HG03558 (cell line): ENCODE results near the gene NDUFB7.
A peak's percentile ranks its signal among the peaks of the same experiment; 100 is the strongest.

Experiments used
- ATAC-seq: cut with Tn5 transposase; IDR thresholded peaks from one replicate; pipeline ENCODE4 v1.9.1; 2021; ENCODE audit warnings: moderate number of reproducible peaks; ENCODE audit not compliant: unreplicated experiment; ENCODE audit errors: extremely low read depth

Gene NDUFB7

GRCh38 chr19:14528419-14529253 is 43.2 kb downstream of the NDUFB7 start:
- ATAC-seq, result no peak

GRCh38 chr19:14526423-14526822 is 45.4 kb downstream of the NDUFB7 start:
- no peak for ATAC-seq

- no peak for ATAC-seq
Observed at GRCh38 chr19:14525729-14526128, 46.1 kb downstream of the NDUFB7 start.

GRCh38 chr19:14520543-14520942 is 51.3 kb downstream of the NDUFB7 start:
- no peak for ATAC-seq

DNA sequence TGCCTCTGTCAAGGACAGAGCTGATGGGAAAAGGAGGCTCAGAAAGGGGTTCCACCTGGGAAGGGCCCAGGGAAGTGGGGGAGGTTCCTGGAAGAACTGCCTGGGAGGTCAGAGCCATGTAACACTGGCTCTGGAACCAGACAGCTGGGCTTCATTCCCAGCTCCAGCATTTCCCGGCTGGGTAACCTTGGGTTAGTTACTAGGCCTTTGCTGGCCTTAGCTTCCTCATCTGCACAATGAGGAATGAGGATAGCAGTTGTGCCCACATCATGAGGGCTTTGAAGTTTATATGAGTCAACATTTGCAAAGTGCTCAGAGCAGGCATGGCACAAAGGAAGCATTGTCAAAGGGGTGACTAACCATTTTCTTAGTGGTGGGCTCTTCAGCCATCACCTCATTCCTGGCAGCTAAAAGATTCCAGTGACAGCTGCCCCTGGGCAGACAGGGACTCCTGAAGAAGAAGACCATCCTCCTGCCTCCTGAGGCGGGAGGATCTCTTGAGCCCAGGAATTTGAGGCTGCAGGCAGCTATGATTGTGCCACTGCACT is 51.9 kb downstream of the NDUFB7 start:
- ATAC-seq, result no peak

DNA sequence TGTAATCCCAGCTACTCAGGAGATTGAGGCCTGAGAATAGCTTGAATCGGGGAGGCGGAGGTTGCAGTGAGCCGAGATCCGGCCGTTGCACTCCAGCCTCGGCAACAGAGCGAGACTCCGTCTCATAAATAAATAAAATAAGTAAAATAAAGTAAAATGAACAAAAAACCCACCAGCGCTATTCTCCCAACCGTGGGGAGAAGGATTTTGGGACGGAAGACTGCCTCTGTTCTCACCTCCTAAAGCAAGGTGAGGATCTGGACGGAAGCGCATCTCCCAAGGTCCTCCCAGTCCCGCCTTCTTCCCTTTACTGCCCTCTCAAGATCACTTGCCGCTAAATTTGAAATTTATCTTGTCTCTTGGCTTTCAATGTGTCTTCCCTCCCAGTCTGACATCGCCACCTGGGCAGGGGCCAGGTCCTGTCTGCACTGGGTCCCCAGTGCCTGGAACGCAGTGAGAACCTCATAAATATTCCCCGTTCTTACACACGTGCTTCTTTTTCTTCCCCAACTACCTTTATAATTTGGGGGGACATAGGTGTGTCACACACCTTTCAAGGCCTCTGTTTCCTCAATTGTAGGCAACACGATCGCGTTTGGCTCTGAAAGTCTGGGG is 52.5 kb downstream of the NDUFB7 start:
- no peak for ATAC-seq

GRCh38 chr19:14517840-14518505 is 53.9 kb downstream of the NDUFB7 start, which contains the start of gene DNAJB1:
Gene DNAJB1, minus strand, starts transcription at chr19:14518397. Its CDS starts 48 bp downstream, at chr19:14518349.
- peak; percentile 38 for ATAC-seq

DNA sequence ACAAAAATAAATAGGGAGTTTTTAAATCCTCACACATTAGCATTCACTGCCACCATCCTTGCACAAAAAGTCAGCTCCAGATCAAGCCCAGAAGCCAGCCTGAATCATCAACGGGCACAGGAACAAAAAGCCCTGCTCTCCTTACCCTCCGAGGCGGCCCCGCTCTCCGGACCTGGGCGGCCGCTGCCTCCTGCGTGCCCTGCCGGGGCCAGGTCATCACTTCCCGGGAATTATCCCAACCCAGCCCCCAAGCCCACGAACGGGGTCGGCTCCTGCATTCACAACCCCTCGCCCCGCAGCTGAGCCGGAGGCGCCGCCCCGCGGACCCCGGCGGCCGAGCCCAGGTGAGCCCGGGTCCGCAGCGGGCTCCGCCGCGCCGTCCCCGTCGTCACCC is 54.4 kb downstream of the NDUFB7 start:
- no peak for ATAC-seq

DNA sequence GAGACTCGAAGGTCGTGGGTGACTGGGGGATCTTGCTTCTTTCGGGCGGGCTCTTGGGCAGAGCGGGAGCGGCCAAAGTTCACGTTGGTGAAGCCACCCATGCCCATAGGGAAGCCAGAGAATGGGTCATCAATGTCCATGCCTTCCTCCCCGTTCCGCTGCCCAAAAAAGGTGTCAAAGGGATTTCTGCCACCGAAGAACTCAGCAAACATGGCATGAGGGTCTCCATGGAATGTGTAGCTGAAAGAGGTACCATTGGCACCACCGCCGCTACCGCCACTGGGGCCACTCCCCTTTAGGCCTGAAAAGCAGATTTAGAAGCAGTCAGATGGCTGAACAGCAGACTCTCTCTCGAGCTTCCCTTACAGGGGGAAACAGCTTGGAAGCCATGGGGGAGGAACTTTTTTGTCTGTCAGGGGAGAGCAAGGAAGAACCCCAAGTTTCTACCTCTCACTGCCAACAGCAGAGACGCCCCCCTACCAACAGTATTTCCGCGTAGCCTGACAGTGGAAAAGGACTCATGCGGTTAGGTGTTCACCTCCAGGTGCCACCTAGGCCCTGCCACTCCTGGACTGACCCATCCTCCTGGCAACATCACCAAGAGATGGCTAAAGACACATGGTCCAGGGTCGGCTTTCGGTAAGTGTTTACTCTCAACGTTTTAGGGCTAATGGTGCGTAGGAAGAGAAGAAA is 55.0 kb downstream of the NDUFB7 start:
- no peak for ATAC-seq
